ENCODE results near the gene TNFSF18.

The TNFSF18 gene

DNA sequence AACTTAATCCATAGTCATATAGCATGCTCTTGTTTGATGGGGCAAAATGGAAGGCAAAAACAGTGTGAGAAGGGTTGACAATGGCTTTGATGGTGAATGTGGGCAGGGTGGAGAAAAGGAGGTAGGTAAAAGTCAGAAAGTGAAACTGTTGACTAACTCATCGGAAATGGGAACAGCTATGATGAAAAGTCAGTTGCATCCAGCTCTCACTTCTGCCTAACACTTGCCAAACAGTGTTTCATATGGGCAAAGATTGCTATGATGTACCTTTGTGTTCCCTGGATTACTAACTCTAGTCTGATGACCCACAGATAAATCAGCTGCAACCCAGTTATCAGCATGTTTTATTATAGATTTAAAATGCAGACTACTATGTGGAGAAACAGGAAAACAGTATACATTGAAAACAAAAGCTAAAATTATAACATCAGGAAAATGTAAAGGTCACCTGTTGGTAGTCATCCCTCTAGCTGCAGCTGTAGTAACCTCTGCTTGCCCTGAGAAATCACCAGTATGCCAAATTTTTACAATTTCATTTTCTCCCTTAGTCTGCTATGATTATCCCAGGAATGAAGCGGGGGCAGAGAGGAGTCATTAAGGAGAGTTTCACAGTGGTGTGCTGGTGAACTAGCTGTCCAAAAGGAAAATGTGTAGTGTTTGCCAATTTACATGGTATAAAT is 11.7 kb downstream of the TNFSF18 start:
- DNase-seq (ENCODE audit: low read depth in 2 of 2): no peak

DNA sequence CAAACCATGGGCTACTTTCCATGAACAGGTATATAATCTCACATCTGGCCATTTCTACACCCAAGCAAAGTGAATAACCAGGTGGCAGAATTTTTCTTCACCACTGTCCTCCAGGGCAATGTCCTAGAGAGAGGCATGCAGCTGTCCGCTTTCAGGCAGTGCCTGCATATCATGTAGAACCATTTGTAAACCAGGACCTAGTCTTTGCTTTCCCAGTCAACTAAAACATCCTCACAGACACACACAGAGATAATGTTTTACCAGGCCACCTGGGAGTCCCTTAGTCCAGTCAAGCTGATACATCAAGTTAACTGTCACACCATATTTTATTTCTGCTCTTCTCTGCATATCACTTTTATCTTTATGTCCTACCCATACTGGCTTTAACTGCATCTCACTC is 26.2 kb downstream of the TNFSF18 start:
- no peak for DNase-seq (ENCODE audit: low read depth in 2 of 2)

DNA sequence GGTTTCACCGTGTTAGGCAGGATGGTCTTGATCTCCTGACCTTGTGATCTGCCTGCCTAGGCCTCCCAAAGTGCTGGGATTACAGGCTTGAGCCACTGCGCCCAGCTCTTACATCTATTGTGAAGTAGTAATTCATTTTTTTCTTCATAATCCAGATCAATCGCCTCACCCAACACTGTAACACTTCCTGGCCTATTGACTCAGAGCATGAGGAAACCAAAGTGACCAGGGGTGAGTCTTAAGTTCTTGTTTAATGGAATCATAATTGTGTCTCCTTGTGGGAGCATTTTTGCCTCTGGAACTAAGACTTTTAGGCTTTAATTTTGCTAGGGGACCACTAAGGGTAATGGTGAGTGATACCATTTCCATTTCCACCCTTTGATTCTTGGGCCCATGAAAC is 27.4 kb downstream of the TNFSF18 start:
- no peak for DNase-seq (ENCODE audit: low read depth in 2 of 2)

DNA sequence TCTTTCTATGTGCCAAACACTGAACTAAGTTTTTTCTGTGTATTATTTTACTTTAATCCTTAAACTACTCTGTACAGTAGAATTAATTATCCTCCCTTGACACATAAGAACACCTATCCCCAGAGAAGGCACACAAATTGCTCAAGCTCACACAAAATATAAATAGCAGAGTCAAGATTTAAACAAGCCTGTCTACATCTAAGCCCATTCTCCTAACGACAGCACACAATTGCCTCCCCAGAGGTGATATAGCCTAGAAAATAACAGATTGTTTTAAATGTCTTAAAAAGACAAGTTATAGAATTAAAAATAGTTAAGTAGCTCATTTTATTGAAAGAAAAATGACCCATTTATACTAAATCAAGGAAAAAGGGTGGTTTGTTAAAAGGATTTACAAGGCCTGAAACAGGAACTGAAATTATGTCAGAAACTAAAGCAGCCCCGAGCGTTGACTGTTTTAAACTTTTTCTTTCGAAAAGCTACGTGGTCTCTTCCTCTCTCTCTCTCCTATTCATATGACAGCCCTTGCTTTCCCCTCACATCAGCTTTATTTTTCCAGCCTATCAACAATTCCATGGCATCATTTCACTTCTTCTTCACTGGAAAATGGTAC is 30.5 kb downstream of the TNFSF18 start:
- DNase-seq (ENCODE audit: low read depth in 2 of 2): no peak

DNA sequence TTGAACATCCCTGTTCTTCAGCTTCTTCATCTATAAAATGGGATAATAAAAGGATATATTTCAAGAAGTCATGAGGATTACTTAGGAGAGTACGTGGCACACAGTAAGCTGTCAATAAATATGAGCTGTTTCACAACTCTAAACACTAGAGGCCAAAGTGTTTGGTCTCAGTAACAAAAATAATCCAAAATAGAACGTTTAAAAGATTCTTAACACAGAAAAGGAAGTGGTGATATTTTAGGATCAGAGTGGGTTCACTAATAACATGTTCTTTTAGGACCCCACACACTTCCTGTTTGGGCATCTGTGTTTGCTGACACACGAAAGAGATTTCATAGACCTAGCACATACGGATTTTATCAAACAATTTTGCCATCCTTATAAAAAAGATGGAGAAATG is 32.9 kb downstream of the TNFSF18 start:
- DNase-seq (ENCODE audit: low read depth in 2 of 2): no peak

DNA sequence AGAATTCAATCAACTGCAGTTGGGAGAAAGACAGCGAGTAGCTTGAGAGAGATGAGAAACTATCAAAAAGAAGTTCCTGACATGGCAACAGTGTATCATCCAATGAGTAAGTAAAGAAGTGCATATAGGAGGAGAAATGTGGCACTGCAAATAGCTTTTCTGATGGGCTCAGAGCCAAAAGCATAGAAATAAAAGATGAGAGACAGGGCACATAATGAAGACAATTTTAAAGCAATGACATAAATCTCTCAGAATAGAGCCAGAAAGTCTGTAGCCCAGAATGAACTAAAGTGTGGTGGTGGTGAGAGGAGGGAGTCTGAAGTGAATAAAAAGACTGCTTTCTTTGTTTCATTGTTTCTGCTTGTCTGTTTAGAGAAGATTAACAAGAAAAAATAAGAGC is 34.3 kb downstream of the TNFSF18 start:
- no peak for DNase-seq (ENCODE audit: low read depth in 2 of 2)

DNA sequence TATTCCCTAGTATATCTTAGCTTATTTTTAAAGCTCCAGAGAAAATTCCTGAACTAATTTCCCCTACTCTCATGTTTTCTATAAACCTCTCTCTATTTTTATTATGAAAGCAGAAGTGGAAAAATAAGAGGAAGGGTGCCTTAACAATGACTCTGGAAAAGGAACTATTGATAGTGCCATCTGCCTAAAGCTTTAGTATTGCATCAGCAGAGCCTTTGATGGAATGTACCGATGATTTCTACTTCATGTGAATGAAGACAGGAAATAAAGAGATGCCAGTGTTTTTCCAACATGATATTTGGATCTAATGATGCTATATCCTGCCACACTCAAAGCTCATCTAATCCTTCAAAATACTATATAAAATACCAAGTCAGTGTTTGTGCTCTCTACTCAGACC is 35.1 kb downstream of the TNFSF18 start:
- DNase-seq (ENCODE audit: low read depth in 2 of 2): no peak

DNA sequence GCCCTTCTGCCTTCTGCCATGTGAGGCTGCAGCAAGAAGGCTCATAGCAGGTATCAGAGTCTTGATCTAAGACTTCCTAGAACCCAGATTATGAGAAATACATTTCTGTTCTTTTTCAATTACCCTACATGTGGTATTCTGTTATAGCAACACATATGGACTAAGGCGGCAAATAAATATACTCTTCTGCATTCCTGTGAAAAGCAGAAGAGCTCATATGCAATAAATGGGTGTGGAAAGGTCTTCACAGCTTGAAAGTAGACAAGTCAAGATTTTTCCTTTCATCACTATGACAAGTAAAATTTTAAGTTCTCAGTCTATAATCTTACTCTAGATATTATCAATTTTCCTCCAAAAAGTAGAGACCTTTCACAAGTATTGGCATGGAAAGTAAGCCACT is 36.6 kb downstream of the TNFSF18 start:
- no peak for DNase-seq (ENCODE audit: low read depth in 2 of 2)

DNA sequence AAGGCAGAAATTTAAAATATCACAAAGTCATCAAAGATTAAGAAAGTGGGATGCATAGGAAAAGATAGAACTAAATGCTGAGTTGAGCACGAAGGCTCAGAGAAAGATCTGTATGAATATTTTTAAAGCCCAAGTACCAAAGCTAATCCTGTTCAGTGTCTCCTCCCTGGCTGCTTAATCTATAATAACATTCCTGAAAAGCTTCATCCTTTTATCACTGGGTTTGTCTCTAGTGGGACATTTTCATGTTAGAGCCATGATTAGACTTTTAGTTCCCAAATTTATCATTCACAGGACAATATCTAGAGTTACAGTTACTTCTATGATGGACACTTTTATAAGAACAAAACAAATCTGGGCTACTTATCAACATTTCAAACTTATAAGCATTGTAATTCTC is 38.6 kb downstream of the TNFSF18 start:
- DNase-seq (ENCODE audit: low read depth in 2 of 2): no peak

DNA sequence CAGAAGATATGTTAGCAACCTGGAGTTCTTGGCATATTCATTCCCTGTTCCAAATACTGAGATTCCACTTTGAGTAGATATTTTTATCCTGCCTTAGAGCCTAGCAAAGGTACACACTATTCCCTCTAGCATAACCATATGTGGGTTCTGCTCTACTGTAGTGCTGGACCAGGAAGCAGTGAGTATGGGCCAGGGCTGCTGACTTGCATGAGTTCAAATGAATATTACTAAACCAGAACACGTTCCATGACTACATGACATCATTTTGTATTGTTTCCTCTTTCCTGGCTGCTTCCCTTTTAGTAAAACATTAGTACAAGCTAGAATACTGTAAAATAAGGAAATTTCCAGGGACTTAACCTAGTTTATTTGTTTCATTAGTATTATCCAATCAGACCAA is 41.1 kb downstream of the TNFSF18 start:
- no peak for DNase-seq (ENCODE audit: low read depth in 2 of 2)

DNA sequence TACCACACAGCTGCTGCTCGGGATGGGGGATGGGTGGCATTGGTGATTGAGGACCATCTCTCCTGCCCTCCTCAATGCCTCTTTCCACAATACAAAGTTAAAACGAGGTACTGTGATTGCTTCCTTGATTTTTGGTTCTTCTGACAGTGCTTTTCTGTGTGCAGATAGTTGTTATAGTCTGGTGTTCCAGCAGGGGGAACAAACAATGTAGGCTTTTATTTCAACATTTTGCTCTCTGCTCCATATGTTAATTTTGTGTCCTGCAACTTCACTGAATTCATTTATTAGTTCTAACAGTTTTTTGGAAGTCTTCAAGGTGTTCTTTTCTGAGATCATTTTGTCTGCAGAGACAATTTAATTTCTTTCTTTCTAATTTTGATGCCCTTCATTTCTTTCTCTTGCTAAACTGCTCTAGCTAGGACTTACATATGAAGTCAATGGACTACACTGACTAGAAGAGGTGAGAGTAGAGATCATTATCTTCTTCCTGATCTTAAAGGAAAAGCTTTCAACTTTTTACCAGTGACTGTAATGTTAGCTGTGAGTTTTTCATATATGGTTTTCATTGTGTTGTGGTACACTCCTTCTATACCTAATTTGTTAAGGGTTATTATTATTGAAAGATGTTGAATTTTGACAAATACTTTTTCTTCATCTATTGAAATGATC is 45.4 kb downstream of the TNFSF18 start:
- no peak for DNase-seq (ENCODE audit: low read depth in 2 of 2)

DNA sequence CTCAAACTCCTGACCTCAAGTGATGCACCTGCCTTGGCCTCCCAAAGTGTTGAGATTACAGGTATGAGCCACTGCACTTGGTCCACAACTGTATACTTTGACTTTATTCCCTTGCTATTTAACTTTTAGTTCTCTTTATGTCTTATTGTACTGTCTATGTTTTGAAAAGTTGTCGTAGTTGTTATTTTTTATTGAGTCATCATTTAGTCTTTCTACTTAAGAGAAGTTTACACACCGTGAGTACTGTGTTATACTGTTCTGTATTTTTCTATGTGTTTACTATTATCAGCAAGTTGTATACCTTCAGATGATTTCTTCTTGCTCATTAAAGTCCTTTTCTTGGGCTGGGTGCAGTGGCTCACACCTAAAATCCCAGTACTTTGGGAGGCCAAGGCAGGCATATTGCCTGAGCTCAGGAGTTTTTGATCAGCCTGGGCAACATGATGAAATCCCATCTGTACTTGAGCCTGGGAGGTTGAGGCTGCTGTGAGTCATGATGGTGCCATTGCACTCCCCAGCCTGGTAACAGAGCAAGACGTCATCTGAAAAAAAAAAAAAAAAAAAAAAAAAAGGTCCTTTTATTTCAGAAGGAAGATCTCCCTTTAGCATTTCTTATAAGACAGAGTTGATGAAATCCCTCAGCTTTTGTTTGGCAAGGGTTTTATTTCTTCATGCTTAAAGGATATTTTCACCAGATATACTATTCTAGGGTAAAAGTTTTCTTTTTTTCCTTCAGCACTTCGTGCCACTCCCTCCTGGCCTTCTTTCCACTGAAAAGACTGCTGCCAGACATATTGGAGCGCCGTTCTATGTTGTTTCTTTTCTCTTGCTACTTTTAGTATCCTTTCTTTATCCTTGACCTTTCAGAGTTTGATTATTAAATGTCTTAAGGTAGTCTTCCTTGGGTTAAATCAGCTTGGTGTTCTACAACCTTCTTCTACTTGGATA is 47.6 kb downstream of the TNFSF18 start:
- DNase-seq (ENCODE audit: low read depth in 2 of 2): no peak

DNA sequence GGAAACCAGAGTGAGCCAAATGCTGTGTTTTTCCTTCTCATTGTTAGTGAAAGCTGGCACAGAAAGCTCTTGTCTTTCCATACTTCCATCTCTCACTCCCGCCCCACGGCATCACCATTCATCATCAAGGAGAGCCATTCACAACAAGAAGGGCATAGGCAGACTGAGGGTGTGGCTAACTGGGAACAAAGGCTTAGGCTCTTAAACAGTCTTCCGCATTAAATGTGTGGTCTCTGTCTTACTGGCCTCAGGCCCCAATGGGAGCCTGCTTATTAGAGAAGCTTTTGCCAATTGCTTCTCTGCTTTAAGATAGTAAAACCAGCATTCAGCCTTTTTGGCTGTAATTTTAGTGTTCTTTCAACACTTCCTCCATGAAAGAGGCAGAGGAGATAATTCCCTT is 51.4 kb downstream of the TNFSF18 start:
- DNase-seq (ENCODE audit: low read depth in 2 of 2): no peak

DNA sequence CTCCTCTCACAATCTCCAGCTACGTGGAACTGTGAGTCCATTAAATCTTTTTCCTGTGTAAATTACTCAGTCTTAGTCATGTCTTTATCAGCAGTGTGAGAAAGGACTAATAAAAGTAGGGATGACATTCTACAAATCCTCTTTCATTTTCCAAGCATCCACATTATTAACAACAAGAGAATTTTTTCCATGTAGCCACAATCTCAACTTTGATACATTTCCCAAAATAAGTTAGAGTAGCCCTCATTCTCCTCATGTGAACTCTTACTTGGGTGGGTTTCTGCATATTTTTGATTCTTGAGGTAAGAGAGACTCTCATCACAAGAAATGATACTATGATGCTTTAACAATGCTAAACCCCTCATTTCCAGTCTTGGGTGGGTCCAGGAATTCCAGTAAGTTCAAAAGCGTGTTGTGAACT is 52.8 kb downstream of the TNFSF18 start:
- DNase-seq (ENCODE audit: low read depth in 2 of 2): no peak

DNA sequence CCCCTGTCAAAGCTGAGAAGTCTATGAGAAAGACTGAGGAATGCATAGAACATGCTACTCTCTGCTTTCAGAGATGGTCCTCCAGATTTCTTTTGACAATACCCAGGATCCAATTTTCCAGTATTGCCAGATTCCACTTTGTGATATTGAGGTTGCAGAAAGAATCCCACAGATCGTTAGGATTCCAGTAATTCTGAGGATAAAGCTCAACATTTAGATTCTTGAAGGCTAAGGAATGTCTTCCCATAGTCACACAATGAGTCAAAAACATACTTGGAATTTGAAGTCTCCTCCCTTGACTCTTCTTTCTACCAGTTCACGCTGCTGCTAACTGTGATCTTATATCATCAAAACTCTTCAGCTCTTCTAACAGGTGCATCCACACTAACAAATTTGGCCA is 57.1 kb downstream of the TNFSF18 start:
- no peak for DNase-seq (ENCODE audit: low read depth in 2 of 2)

DNA sequence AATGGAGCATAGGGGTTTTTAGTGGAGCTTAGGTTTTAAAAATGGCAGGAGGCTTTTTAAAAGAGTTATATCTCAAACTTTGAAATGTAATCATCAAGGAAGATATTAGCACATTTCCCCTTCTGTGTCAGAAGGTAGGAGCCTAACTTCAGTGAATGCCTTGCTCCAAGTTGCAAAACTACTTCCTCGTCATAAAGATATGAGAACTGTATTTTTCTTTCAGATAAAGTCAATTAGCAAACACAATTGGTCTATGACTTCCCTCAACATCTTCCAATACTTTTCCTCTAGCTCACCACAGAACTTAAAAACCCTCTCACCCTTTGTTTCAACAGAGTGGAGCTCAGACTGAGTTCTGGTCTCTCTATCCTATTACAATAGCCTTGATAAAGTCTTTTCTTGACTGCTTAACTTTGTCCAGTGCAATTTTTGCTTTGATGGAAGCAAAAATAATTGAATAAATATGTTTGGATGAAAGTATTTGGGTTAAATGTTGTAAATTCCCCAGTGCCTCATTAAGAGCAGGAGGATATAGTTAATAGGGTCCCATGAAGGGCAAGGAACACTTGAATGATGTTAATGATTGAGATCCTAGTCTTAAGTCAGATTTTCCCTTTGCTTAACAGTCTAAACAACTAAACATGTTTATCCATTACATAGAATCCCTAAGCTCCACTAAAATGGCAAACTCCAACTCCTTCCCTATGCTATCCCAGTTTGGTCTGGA is 58.9 kb downstream of the TNFSF18 start:
- no peak for DNase-seq (ENCODE audit: low read depth in 2 of 2)

DNA sequence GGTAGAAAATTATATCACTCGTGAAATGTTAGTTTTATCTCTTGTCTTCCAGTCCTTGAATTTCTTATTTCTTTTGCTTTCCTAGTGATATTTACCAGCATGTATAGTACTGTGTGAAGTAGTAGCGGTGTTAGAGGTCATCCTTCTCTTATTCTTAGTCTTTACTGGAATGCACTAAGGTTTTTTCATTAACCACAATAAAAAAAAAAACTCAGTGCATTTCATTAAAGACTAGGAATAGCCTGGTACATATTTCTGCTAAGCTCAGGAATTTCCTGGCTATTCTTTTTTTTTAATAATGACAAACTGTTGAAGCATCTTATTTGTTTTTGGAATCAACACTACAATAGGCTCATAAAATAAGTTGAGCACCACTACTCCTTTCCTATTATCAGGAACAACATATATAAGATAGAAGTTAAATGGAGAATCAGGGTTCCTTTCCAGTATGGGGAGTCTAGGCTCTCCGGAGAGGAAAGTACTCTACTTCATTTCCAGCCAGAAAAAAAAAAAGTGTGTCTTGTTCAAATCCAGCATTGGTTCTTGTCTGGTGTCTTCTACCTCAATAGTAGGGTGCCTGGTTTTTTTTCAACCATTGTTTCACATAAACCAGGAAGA is 60.0 kb downstream of the TNFSF18 start:
- DNase-seq (ENCODE audit: low read depth in 2 of 2): no peak
